Upper lobe of left lung (tissue), 6 donors: ENCODE results near the gene RNPS1. TPM values are rescaled to one million over a fixed set of nuclear protein-coding genes. Genes with fewer than 3 reads are reported as not detected.
A peak's percentile ranks its signal among the peaks of the same experiment; 100 is the strongest.
"Not testable (repeated sequence)": the region's sequence is repeated elsewhere in the genome, so short reads cannot be mapped to it uniquely, and the experiment has no call there.

ENCODE experiments used
- ATAC-seq, 2 donors: fragments of 200-7000 bp; cut with Tn5 transposase; one replicate each; pipeline ENCODE4 v1.9.1; 2022; ENCODE audit warnings: mild to moderate bottlenecking in 2 of 2, moderate library complexity in 2 of 2; ENCODE audit not compliant: low FRiP score in 2 of 2
- DNase-seq, 2 donors: peaks; one replicate each; pipeline ENCODE4 v3.0.0-alpha.2; 2019 to 2020
- H3K27ac ChIP-seq, 4 donors: fragments of 200-600 bp; sonication (generic); one replicate each; pipeline ENCODE4 v1.5.1; 2016 to 2019
- H3K27me3 ChIP-seq, 4 donors: fragments of 200-600 bp; sonication (generic); one replicate each; pipeline ENCODE4 v1.5.1; 2017 to 2019
- H3K36me3 ChIP-seq, 4 donors: fragments of 200-600 bp; sonication (generic); one replicate each; pipeline ENCODE4 v1.5.1; 2016 to 2019
- H3K4me1 ChIP-seq, 4 donors: fragments of 200-600 bp; sonication (generic); one replicate each; pipeline ENCODE4 v1.5.1; 2018 to 2019
- H3K4me3 ChIP-seq, 4 donors: fragments of 200-600 bp; sonication (generic); one replicate each; pipeline ENCODE4 v1.5.1; 2017 to 2019; ENCODE audit warnings: mild to moderate bottlenecking in 2 of 4, moderate library complexity in 1 of 4
- H3K9me3 ChIP-seq, 4 donors: fragments of 200-600 bp; sonication (generic); one replicate each; pipeline ENCODE4 v1.5.1; 2018 to 2019
- CTCF ChIP-seq, 6 experiments: fragments of 450-650 bp in 4 of 6; fragments of 200-600 bp in 2 of 6; sonication (generic) in 2 of 6; IDR thresholded peaks; one replicate each; pipeline ENCODE4 v1.5.1; 2016 to 2019; ENCODE audit warnings: antibody characterized with exemption in 6 of 6
- EP300 ChIP-seq, 4 donors: sonication (generic); formaldehyde crosslinking; IDR thresholded peaks; one replicate each; pipeline ENCODE4 v1.5.1; 2017; ENCODE audit warnings: antibody characterized with exemption in 4 of 4, control low read depth in 2 of 4
- POLR2A ChIP-seq, 4 donors: fragments of 450-650 bp; IDR thresholded peaks; one replicate each; pipeline ENCODE4 v1.5.1; 2016 to 2017; ENCODE audit warnings: antibody characterized with exemption in 4 of 4, mild to moderate bottlenecking in 2 of 4
- POLR2AphosphoS5 ChIP-seq, 2 donors: sonication (generic); formaldehyde crosslinking; IDR thresholded peaks; one replicate each; pipeline ENCODE4 v1.5.1; 2017; ENCODE audit warnings: antibody characterized with exemption in 2 of 2
- WGBS, 2 donors: methylation state at CpG; one replicate each; pipeline ENCODE4 v1.1.5; 2017 to 2018; 5-methylcytosine and 5-hydroxymethylcytosine counted together
- total RNA-seq, 6 donors: library from RNA; depleted of rRNA in 4 of 6; stranded (reverse); fragments of >200 nt in 4 of 6; gene quantifications; one replicate each; pipeline versions ENCODE4 v1.1.0 to v1.2.1, GENCODE V29; 2016 to 2021
- donor health status: DM: no; HTN: no; CAD: no; lungs with moderate emphysema.
- donor health status: DM: no; HTN: yes; CAD: no; lungs with severe emphysema.

RNPS1 gene
- total RNA-seq, 6 donors from 2014 or later: 92.2 to 142 (median 114) TPM

GRCh38 chr16:2244301-2244700 is 23.6 kb downstream of the RNPS1 start:
- DNase-seq: no peak
- WGBS, 2 donors: 87 to 90% methylated on average over 12 to 17 of the region's 17 CpGs
- Histone ChIP-seq H3K4me1 (peaks cover 0 to 4% (median 0%) of the 10 kb centered on the region in 4 donors), H3K4me3 (no peak overlapping the region), H3K9me3 (no peaks in the 10 kb centered on the region), H3K27me3 (no peaks in the 10 kb centered on the region), H3K36me3 (peaks cover 12 to 58% (median 45%) of the 10 kb centered on the region in 4 donors), H3K27ac (no peak overlapping the region)
- ATAC-seq: no peak
- TF ChIP-seq POLR2A (IDR thresholded peaks at IDR 0.05): no peak
- TF ChIP-seq POLR2AphosphoS5 (IDR thresholded peaks at IDR 0.05): no peak
- TF ChIP-seq CTCF (IDR thresholded peaks at IDR 0.05): no peak
- no peak for TF ChIP-seq EP300 (IDR thresholded peaks at IDR 0.05)

GRCh38 chr16:2243781-2244180 is 24.1 kb downstream of the RNPS1 start:
- DNase-seq (peak in 1 of 2 donors; percentile 68), ATAC-seq (no peak)
- 94 to 95% methylated on average over 10 to 11 of the region's 11 CpGs for WGBS, 2 donors
- Histone ChIP-seq H3K4me3 (no peak overlapping the region), H3K36me3 (peaks cover 12 to 58% (median 45%) of the 10 kb centered on the region in 4 donors), H3K4me1 (peaks cover 0 to 4% (median 0%) of the 10 kb centered on the region in 4 donors), H3K27me3 (no peaks in the 10 kb centered on the region), H3K9me3 (no peaks in the 10 kb centered on the region), H3K27ac (no peak overlapping the region)
- no peak for TF ChIP-seq EP300 (IDR thresholded peaks at IDR 0.05)
- TF ChIP-seq POLR2AphosphoS5 (IDR thresholded peaks at IDR 0.05): no peak

GRCh38 chr16:2243031-2243528 is 24.8 kb downstream of the RNPS1 start:
- peaks cover 12 to 58% (median 45%) of the 10 kb centered on the region in 4 donors for H3K36me3 ChIP-seq
- ATAC-seq (no peak), DNase-seq (peak in 1 of 2 donors; percentile 76)
- 90 to 98% methylated on average over 4 to 14 of the region's 19 CpGs for WGBS, 2 donors
- TF ChIP-seq EP300 (IDR thresholded peaks at IDR 0.05) (no peak), POLR2A (IDR thresholded peaks at IDR 0.05) (no peak), CTCF (IDR thresholded peaks at IDR 0.05) (no peak), POLR2AphosphoS5 (IDR thresholded peaks at IDR 0.05) (no peak)
- H3K4me3 ChIP-seq: no peak overlapping the region
- no peaks in the 10 kb centered on the region for H3K9me3 ChIP-seq
- no peaks in the 10 kb centered on the region for H3K27me3 ChIP-seq
- peaks cover 0 to 4% (median 0%) of the 10 kb centered on the region in 4 donors for H3K4me1 ChIP-seq
- no peak overlapping the region for H3K27ac ChIP-seq

- ATAC-seq: no peak
- Histone ChIP-seq H3K4me3 (no peak overlapping the region), H3K27ac (no peak overlapping the region), H3K36me3 (peaks cover 12 to 58% (median 45%) of the 10 kb centered on the region in 4 donors), H3K4me1 (peaks cover 0 to 8% (median 3%) of the 10 kb centered on the region in 4 donors), H3K27me3 (peaks cover 0 to 3% (median 0%) of the 10 kb centered on the region in 4 donors), H3K9me3 (no peaks in the 10 kb centered on the region)
- no peak for DNase-seq
- TF ChIP-seq EP300 (IDR thresholded peaks at IDR 0.05) (no peak), CTCF (IDR thresholded peaks at IDR 0.05) (no peak), POLR2A (IDR thresholded peaks at IDR 0.05) (no peak), POLR2AphosphoS5 (IDR thresholded peaks at IDR 0.05) (no peak)
- WGBS, 2 donors: 67 to 76% methylated on average over 7 to 11 of the region's 11 CpGs
These were observed 25.3 kb downstream of the RNPS1 start for GRCh38 chr16:2242598-2242997.

GRCh38 chr16:2240331-2240730 is 27.6 kb downstream of the RNPS1 start:
- Histone ChIP-seq H3K27me3 (peaks cover 0 to 19% (median 10%) of the 10 kb centered on the region in 4 donors), H3K36me3 (peaks cover 12 to 50% (median 37%) of the 10 kb centered on the region in 4 donors), H3K4me1 (peaks cover 12 to 22% (median 21%) of the 10 kb centered on the region in 4 donors)
- ATAC-seq, H3K9me3 ChIP-seq, H3K27ac ChIP-seq, H3K4me3 ChIP-seq, DNase-seq: not testable (repeated sequence)
- WGBS, 2 donors: 82 to 88% methylated on average over 9 of the region's 9 CpGs
